HG03196 (cell line): ENCODE results near the gene CASR.

Source experiments
- ATAC-seq: cut with Tn5 transposase; IDR thresholded peaks from one replicate; pipeline ENCODE4 v1.9.1; 2021; ENCODE audit not compliant: unreplicated experiment

Gene CASR

DNA sequence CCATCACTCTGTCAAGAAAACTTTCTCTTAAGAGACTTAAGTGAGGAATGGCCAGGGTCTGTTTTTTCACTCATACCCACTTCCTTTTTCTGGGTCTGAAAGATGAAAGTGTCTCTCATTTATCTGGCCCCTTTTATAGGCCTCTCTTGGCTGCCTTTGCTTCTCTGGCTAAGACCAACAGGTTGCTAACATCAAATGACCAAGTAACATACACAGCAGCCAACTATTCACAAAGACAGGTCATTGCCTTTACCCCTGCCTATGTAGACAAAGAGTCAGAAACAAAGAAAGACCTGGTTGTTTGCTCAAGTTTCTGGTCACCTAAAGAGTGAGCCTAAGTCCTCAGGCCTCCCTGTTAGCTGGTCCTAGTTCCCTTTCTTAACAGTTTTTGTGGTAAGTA is 117.6 kb downstream of the CASR start:
- no peak for ATAC-seq

DNA sequence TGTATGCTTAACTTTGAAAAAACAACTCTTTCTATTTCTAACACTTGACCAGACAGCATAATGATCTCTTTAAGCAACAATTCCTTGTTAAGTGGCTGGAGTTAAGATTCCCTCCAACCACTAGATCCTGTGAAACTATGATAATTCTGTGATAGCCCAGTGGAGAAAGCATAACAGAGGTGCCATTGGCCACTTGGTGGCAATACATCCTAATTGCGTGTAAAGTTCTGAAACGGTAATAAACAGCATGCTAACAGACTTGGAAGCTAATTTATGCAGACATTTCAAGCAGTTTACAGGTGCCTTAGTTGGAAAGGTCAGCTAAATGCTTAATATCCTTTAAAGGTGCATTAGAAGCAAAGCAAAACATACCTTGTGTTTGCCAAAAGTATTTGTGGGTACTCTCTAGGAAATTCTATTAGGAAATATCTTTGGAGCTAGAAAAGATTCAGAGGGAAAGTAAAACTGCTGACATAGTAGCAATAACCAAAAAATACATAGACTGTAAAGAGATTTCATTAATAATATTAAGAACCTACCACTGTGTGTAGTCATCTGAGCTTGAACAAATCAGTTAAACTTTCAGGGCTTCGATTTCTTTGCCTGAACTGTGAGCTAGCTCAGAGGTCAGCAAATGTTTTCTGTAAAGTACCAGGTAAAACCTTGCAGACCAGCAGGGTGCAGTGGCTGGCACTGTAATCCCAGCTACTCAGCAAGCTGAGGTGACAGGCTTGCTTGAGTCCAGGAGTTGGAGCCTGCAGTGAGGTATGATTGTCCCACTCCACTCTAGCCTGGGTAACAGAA is 122.6 kb downstream of the CASR start:
- no peak for ATAC-seq

DNA sequence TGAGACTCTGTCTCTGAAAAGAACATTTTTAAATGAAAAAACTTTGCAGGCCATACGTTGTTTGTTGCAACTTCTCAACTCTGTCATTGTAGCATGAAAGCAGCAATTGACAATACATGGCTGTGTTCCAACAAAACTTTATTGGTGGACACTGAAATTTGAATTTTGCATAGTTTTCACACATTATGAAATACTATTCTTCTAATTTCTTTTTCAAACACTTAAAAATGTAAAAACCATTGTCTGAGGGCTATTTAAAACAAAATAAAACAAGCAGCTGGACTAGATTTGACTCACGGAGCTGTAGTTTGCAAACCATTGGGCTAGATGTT is 123.1 kb downstream of the CASR start:
- ATAC-seq: no peak

DNA sequence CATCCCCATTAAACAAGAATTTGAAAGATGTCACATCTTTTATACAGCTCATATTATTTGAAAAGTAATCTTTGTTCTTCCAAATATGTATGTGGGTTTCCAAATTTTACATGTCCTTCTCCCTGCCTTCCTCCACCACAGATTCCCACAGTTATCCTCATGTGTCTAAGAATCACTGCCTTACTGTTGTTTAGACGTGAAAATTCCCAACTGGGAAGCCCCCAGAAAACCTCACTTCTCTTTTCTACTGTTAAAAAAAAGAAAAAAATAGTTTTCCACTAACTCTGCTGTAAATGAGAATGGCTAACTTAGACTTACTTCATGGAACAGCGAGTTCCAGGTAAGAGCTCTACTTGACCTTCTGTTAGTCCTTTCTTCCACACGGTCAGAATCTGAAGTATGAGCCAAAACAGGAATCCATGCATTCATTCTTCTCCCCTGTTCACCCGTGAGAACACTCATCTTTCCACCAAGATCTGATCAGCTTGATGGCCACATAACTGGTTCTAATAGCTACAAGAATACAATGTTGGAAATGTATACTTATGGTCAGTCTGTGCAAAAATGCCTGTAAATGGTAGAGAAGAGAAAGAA is 123.7 kb downstream of the CASR start:
- no peak for ATAC-seq

DNA sequence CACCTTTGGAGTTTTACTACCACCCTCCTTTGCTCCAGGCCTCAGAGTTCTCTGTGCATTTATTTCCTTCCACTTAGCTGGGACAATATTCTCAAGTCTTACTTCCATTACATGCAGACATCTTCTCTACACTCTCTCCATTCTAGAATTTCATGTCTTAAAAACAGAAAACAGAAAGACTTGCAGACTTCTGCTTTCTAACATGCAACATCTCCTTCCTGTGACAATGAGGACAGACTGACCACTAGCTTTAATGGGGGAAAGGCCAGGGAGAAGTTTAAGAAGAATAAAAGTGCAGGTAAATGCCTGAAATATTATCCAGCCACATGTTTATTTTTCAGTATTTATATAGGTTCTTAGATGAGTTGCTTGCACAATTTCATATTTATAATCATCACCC is 124.5 kb downstream of the CASR start:
- ATAC-seq: no peak

DNA sequence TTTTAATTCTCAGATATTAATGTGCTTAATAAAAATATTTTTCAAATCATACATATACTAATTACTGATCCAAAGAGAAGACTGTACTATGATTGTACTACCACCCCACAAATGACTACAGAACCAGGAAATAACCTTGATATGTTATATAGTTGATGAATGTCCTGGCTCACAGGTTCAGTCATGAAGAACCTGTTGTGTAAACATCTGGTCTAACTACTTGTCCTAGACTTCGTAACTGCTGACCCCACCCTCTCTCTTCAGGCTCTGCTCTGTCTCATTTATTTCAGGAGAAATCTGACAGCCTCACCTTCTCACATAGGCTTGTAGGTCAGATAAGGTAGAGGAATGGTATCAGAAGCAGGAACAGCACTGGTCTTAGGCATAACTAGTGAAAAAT is 126.9 kb downstream of the CASR start:
- no peak for ATAC-seq

DNA sequence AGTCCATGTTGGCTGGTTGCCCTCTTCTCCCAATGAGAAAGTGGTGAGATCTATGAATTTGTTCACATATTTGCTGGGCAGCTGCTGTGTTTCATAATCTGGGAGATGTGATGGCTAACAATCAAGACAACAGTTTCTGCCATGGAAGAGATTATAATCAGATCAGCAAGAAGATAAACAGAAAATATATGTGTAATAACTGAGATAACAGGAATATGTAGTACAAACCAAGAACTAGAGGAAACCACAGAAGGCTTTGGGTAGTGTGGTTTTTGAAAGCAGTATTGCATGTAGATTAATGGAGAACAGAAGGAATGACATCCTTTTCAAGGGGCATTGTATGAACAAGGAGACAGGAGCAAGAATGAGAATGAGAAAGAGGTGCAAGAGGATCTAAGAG is 129.4 kb downstream of the CASR start:
- no peak for ATAC-seq

DNA sequence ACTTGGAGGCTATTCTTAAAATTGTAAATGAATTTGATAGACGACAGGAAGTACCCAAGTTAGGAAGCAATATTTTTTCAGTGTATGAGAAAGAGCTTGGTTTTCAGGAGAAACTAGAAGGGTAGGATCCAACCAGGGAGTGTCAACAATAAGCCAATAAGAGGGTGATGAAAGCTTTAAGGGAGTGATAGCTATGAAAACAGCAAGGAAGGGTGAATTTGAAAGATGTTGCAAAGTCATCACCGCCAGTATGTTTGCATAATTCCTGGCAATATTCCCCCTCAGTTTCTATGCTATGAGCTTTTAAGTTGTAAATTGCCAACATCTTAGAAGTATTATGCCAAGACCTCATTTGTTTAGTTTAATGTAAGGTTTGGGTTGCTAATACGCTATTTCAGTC is 129.8 kb downstream of the CASR start:
- no peak for ATAC-seq

DNA sequence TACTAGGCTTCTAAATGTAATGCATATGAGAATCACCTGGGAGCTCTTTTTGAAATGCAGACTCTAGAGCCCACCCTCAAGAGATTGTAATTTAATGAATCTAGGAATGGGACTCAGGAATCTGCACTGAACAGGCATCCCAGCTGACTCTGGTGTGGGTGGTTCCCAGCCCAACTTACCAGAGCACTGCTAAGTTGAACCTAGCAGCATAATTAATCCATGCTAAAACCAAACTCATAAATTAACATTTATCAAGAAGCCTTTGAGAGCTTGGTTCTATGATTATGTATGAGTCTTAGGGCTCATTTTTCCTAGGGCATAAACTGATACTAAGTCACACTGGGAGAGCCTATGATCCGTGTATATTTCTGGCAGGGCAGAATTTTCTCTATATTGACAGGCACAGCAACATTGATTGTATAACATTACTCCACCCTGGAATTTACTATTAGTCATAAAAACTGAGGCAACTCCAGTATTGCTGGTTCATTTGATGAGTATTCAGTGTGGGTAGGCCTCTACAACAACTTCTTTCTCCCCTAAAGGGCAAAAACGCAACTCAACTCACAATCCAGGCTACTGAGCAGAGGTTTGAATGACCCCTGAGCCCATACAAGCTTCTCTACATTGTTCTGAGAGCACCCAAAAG is 130.9 kb downstream of the CASR start:
- no peak for ATAC-seq

DNA sequence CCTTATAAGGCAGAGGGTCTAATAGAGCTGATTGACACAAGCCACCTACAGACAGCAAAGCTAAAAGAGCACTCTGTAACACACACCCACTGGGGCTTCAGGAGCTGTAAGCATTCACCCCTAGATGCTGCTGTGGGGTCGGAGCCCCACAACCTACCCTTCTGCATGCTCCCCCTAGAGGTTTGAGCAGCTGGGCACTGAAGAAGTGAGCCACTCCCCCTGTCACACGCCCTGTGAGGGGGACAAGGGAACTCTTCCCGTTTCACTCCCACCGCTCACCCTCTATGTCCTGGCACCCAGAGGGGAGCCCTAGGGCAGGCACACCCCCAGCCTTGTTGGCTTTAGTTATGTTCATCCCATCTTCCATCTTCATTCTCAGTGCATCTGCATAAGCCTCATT is 132.2 kb downstream of the CASR start:
- ATAC-seq: no peak

DNA sequence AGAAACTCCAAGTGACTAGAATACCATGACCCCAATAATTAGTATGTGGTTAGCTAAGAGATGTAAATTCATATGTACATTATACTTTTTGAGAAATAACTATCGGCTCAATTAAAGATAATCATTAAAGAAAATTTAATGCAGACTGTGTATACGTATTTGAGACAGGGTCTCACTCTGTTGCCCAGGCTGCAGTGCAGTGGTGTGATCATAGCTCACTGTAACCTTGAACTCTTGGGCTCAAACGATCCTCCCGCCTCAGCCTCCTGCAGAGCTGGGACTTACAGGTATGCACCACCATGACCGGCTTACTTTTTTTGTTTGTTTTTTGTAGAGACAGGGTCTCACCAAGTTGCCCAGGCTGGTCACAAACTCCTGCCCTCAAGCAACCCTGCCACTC is 132.9 kb downstream of the CASR start:
- ATAC-seq: no peak

DNA sequence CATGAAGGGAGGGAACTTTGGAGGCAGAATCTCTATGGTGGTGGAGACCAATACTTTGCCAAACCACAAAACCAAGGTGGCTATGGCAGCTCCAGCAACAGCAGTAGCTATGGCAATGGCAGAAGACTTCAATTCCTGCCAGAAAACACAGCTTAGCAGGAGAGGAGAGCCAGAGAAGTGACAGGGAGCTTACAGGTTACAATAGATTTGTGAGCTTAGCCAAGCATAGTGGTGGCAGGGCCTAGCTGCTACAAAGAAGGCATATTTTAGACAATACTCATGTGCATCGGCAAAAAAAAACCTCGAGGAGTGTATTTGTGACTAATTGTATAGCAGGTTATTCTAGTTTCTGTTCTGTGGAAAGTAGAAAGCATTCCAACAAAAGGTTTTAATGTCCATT is 135.2 kb downstream of the CASR start:
- ATAC-seq: no peak

DNA sequence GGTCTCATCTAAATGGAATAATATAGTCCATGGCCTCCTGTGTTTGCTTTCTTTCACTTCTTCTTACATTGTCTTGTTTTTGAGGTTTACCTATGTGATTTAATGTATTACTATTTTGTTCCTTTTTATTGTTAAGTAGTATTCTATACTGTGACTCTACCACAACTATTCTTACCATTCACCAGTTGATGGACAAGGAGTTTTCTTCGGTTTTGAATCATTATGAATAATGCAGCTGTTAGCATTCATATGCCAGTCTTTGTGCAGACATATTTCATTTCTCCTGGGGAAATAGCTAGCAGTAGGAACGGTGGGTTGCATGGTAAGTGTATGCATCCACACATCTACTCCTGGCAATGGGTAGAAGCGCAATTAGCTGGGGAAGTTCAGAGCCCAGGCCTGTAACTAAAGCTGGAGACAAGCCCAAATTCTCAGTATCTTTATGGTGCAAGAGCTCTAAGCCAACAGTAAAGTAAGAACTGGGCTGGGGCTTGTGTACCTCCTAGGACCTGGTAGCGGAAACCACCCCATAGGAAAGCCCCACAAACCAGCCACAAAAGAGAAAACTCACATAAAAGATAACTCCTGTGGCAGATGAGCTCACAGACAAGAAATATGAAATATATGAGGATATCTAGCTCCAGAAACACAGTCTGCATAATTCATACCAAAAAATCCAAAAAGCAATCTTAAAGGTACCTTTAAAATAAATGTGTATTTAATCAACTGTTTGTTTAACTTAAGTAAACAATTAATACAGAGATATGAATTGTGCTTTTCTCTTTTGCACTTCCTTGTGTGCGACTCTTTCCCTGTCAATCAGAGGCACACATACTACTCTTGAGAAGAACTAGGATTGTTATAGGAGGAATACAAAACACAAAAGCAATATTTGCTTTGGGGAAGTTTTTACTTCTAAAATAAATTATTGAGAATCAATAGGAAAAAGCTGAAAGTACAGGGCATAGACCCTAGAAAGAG is 138.9 kb downstream of the CASR start:
- ATAC-seq: no peak

DNA sequence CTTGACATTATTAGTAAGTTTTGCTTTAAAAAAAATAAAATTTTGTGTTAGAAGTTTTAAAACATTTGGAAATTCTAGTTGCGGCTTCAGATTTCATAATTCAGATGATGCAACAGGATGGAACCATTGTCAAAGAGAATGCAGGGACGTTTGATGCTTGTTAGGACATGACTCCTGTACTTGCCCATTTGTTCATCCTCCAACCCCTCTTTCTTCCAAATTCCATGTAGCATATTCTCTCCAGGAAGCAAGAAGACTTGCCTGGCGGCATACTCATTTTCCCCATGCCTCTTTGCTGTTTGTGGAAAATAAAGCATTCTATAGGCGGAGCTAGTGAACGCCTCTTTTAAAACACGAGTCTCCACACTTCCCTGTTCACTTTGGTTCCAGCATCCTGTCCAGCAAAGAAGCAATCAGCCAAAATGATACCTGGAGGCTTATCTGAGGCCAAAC is 141.4 kb downstream of the CASR start, which contains the start of gene CSTA:
Gene CSTA (plus strand): TSS at position 378 of the 453 bp plus-strand sequence. CDS start 45 bp downstream, at position 423.
- no peak for ATAC-seq

DNA sequence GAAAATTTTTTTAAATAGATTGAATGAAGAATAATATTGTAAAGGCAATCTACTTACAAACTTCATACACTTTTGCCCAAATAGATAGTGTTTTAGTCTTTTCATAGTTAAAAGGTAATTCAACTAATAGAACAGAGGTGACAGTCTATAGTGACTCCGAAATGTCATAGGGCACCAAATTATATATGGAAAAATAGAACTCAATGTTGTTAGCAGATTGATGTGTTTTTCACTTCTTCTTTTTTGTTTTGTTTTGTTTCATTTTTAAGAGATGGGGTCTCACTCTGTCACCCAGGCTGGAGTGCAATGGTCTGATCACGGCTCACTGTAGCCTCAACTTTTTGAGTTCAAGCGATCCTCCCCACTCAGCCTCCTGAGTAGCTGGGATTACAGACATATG is 142.3 kb downstream of the CASR start:
- ATAC-seq: no peak

DNA sequence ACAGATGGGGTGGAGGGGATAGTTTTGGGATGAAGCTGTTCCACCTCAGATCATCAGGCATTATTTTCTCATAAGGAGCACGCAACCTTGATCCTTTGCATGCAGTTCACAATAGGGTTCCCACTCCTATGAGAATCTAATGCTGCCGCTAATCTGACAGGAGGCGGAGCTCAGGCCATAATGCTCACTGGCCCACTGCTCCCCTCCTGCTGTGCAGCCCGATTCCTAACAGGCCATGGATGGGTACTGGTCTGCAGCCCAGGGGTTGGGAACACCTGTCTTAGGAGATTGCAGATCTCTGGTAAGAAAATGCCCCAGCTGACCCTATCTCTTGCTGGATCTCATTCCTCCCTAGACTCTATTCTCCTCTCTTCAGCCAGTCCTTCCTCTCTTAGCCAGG is 148.4 kb downstream of the CASR start:
- no peak for ATAC-seq

DNA sequence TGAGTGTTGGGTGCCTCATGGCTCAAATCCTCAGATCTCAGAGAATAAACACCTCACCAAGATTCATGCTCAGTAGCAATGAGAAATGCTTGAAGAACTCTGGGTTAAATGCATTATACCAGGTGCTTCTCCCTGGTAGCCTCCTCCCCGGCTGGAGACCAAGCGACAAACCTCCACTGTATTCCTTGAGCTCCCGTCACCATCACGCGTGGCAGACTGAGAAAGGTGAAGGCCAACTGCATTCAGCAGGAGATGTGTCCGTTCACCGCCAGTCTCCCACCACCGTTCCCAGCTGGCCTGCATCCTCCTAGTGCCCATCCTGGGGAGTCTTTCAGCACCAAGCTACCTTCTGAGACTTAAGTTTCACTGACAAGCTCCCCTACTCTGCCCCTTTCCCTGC is 149.1 kb downstream of the CASR start:
- ATAC-seq: no peak
